Breast epithelium (tissue), 3 donors: ENCODE data around the gene CTNNA3.

Source experiments
- CTCF ChIP-seq, 3 donors: fragments of 450-650 bp; IDR thresholded peaks; one replicate each; pipeline ENCODE4 v1.5.1; 2016 to 2017; ENCODE audit warnings: antibody characterized with exemption in 3 of 3, mild to moderate bottlenecking in 3 of 3, moderate library complexity in 3 of 3
- POLR2AphosphoS5 ChIP-seq, 3 donors: sonication (generic); formaldehyde crosslinking; IDR thresholded peaks; one replicate each; pipeline ENCODE4 v1.6.1; 2017; ENCODE audit warnings: antibody characterized with exemption in 3 of 3

DNA sequence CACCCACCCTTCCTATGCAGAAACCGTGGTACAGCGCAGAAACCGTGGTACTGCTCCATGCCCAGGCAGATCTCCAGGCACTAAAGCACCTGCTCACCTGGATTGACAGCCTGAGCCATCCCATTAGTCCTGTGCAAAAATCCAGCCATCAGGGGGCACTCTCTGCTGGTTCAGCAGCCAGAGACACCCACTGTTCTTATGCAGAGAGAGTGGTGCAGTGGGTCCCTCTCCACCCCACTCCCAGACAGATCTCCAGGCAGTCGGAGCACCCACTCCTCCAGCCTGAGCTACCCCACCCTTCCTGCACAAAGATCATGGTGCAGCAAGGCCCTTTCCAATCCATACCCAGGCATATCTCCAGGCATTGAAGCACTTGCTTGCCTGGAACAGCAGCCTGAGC is 219.8 kb downstream of the CTNNA3 start:
- no peak for TF ChIP-seq CTCF (IDR thresholded peaks at IDR 0.05)
- no peak for TF ChIP-seq POLR2AphosphoS5 (IDR thresholded peaks at IDR 0.05)
